ENCODE measurements around the gene DUSP5. TPM values are rescaled to one million over a fixed set of nuclear protein-coding genes. Genes with fewer than 3 reads are reported as not detected.

Gene DUSP5
- total and polyA plus RNA-seq, 2 of the 8 experiments (the other 6 are each of a cell fraction or from before 2014, with no cell fraction given) = 13.6 to 30.3 TPM

DNA sequence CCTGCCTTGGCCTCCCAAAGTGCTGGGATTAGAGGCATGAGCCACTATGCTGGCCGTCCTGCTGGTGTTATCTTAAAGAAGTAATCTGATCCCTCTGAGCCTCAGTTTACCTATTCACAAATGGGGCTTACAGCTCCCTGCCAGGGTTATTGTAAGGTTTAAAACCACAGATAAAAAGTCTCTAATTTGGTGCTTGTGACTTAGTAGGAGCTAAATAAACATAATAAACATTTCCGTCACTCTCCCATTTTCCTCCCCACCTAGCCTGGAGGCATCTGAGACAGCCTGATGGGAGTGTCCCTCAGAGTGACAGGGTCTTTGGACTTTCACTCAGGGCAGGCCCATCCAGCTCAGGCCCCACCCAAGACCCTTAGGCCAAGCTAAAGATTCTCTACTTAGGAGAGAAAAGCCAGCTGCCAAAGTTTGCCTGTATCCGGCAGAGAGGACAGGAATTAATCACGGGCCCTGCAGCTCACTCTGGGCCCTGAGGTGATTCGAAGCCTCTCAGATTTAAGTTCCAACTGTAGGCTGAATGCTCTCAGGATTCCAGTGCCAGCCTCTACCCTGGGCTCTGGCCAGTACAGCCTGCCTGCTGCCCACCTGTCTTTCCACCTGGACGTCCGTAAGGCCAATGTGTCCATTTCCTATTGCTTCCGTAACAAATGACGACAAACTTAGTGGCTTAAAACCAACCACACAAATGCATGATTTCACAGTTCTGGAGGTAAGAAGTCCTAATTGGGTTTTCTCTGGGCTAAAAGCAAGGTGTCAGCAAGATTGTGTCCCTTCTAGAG lies 21.8 kb upstream of the DUSP5 start (continued):
- TF ChIP-seq, protein P1, sequence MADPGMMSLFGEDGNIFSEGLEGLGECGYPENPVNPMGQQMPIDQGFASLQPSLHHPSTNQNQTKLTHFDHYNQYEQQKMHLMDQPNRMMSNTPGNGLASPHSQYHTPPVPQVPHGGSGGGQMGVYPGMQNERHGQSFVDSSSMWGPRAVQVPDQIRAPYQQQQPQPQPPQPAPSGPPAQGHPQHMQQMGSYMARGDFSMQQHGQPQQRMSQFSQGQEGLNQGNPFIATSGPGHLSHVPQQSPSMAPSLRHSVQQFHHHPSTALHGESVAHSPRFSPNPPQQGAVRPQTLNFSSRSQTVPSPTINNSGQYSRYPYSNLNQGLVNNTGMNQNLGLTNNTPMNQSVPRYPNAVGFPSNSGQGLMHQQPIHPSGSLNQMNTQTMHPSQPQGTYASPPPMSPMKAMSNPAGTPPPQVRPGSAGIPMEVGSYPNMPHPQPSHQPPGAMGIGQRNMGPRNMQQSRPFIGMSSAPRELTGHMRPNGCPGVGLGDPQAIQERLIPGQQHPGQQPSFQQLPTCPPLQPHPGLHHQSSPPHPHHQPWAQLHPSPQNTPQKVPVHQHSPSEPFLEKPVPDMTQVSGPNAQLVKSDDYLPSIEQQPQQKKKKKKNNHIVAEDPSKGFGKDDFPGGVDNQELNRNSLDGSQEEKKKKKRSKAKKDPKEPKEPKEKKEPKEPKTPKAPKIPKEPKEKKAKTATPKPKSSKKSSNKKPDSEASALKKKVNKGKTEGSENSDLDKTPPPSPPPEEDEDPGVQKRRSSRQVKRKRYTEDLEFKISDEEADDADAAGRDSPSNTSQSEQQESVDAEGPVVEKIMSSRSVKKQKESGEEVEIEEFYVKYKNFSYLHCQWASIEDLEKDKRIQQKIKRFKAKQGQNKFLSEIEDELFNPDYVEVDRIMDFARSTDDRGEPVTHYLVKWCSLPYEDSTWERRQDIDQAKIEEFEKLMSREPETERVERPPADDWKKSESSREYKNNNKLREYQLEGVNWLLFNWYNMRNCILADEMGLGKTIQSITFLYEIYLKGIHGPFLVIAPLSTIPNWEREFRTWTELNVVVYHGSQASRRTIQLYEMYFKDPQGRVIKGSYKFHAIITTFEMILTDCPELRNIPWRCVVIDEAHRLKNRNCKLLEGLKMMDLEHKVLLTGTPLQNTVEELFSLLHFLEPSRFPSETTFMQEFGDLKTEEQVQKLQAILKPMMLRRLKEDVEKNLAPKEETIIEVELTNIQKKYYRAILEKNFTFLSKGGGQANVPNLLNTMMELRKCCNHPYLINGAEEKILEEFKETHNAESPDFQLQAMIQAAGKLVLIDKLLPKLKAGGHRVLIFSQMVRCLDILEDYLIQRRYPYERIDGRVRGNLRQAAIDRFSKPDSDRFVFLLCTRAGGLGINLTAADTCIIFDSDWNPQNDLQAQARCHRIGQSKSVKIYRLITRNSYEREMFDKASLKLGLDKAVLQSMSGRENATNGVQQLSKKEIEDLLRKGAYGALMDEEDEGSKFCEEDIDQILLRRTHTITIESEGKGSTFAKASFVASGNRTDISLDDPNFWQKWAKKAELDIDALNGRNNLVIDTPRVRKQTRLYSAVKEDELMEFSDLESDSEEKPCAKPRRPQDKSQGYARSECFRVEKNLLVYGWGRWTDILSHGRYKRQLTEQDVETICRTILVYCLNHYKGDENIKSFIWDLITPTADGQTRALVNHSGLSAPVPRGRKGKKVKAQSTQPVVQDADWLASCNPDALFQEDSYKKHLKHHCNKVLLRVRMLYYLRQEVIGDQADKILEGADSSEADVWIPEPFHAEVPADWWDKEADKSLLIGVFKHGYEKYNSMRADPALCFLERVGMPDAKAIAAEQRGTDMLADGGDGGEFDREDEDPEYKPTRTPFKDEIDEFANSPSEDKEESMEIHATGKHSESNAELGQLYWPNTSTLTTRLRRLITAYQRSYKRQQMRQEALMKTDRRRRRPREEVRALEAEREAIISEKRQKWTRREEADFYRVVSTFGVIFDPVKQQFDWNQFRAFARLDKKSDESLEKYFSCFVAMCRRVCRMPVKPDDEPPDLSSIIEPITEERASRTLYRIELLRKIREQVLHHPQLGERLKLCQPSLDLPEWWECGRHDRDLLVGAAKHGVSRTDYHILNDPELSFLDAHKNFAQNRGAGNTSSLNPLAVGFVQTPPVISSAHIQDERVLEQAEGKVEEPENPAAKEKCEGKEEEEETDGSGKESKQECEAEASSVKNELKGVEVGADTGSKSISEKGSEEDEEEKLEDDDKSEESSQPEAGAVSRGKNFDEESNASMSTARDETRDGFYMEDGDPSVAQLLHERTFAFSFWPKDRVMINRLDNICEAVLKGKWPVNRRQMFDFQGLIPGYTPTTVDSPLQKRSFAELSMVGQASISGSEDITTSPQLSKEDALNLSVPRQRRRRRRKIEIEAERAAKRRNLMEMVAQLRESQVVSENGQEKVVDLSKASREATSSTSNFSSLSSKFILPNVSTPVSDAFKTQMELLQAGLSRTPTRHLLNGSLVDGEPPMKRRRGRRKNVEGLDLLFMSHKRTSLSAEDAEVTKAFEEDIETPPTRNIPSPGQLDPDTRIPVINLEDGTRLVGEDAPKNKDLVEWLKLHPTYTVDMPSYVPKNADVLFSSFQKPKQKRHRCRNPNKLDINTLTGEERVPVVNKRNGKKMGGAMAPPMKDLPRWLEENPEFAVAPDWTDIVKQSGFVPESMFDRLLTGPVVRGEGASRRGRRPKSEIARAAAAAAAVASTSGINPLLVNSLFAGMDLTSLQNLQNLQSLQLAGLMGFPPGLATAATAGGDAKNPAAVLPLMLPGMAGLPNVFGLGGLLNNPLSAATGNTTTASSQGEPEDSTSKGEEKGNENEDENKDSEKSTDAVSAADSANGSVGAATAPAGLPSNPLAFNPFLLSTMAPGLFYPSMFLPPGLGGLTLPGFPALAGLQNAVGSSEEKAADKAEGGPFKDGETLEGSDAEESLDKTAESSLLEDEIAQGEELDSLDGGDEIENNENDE (IDR thresholded peaks at IDR 0.05; ENCODE audit: insufficient replicate concordance, low read length) = no peak
- TF ChIP-seq EZH2 (IDR thresholded peaks at IDR 0.05; ENCODE audit: low read depth, low read length, severe bottlenecking) = no peak
- TF ChIP-seq TCF12 (IDR thresholded peaks at IDR 0.05; ENCODE audit: low read depth, low read length) = no peak
- no peak for TF ChIP-seq JUND (IDR thresholded peaks at IDR 0.05; ENCODE audit: low read length)
- TF ChIP-seq RFX5 (IDR thresholded peaks at IDR 0.05; ENCODE audit: borderline replicate concordance, low read depth, low read length) = no peak
- TF ChIP-seq, protein P2, sequence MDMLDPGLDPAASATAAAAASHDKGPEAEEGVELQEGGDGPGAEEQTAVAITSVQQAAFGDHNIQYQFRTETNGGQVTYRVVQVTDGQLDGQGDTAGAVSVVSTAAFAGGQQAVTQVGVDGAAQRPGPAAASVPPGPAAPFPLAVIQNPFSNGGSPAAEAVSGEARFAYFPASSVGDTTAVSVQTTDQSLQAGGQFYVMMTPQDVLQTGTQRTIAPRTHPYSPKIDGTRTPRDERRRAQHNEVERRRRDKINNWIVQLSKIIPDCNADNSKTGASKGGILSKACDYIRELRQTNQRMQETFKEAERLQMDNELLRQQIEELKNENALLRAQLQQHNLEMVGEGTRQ (IDR thresholded peaks at IDR 0.05; ENCODE audit: low read length) = no peak
